ENCODE results near the gene TPMT. TPM values are rescaled to one million over a fixed set of nuclear protein-coding genes. Genes with fewer than 3 reads are reported as not detected.

TPMT gene
- total RNA-seq, 1 donor from 2014 or later = 13.6 TPM

DNA sequence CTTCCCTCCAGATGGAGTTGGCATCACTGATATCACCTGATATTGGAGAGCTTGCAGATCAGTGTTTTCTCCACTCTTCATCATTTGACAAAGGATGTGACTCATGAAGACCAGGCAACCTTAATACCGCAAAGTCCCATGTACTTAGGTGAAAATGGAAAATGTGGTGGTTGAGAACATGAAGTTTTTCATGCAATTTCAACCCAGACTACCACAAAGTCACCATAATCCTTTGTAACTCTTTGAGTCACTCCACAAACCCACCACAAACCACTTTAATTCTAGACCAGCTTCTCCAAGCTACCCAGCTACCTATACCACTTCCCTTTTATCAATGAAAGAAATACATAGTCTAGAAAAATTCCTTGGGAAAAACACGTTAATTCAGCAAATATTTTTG, 39.5 kb downstream of the TPMT start:
- ATAC-seq (no peak), DNase-seq (no peak)
- Histone ChIP-seq H3K4me1 (no peaks in the 10 kb centered on the region), H3K4me3 (no peak overlapping the region), H3K9me3 (no peaks in the 10 kb centered on the region), H3K27me3 (no peaks in the 10 kb centered on the region), H3K27ac (no peak overlapping the region), H3K36me3 (no peaks in the 10 kb centered on the region)
- no peak for TF ChIP-seq CTCF (IDR thresholded peaks at IDR 0.05)
- intact Hi-C loops (cut with DNase I) = no loop called here

GRCh38 chr6:18110162-18110561, 44.7 kb downstream of the TPMT start:
- Histone ChIP-seq H3K9me3 (peaks cover 8% of the 10 kb centered on the region), H3K4me1 (no peaks in the 10 kb centered on the region), H3K27ac (no peak overlapping the region), H3K36me3 (no peaks in the 10 kb centered on the region), H3K27me3 (no peaks in the 10 kb centered on the region), H3K4me3 (no peak overlapping the region)
- ATAC-seq (no peak), DNase-seq (no peak)
- no peak for TF ChIP-seq CTCF (IDR thresholded peaks at IDR 0.05)
- intact Hi-C loops (cut with DNase I) = no loop called here

DNA sequence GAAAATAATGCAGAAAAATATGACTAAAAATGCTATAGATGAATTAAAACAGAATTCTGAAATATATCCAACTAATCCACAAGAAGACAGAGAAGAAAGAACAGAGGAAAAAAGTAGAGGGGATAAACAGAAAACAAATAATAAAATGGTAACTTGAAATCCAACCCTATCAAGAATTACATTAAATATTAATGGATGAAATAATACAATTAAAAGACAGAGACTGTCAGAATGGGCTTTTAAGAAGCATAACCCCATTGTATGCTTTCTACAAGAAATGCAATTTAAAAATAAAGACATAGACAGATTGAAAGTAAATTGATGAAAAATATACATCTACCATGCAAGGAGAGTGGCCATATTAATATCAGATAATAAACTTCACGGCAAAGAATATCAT, 47.8 kb downstream of the TPMT start:
- DNase-seq (no peak), ATAC-seq (no peak)
- no peak for TF ChIP-seq CTCF (IDR thresholded peaks at IDR 0.05)
- Histone ChIP-seq H3K36me3 (no peaks in the 10 kb centered on the region), H3K4me3 (no peak overlapping the region), H3K4me1 (no peaks in the 10 kb centered on the region), H3K9me3 (peaks cover 8% of the 10 kb centered on the region), H3K27ac (no peak overlapping the region), H3K27me3 (no peaks in the 10 kb centered on the region)
- intact Hi-C loops (cut with DNase I) = no loop called here

DNA sequence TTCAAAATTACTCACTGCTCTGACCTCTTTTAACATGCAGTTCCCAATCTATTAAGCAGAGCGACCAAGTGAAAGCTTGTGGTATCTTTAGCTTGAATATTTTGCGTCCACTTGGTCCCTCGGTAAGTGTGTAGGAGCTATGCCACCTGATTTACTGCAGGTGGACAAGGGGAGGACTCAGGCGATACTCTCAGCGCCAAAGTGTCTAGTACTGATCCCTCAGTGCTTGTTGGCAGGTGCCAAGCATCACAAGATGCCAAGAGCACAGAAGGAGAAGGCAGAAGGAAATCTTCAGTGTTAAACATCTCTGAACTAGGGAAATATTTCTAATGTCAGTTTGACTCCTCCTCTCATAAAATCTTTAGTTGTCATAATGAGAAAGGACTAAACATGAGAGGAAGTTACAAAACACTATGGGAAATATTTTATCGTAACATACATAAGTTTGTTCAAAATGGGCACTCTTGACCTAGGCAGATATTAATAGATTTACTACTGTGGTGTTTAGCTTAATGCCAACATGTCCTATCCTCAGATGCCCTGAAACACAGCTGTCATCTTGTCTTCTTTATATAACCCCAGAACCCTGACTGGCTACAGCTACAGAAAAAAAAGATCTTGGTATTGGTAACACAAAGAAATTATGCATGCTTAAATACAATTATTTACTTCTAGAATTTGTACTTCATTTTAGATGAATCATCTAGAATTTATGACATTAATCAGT, 51.9 kb downstream of the TPMT start:
- TF ChIP-seq CTCF (IDR thresholded peaks at IDR 0.05) = no peak
- H3K27me3 ChIP-seq = no peaks in the 10 kb centered on the region
- no peak overlapping the region for H3K4me3 ChIP-seq
- H3K4me1 ChIP-seq = no peaks in the 10 kb centered on the region
- intact Hi-C loops (cut with DNase I) = no loop called here
- H3K9me3 ChIP-seq = peaks cover 8% of the 10 kb centered on the region
- DNase-seq (no peak), ATAC-seq (no peak)
- H3K27ac ChIP-seq = no peak overlapping the region
- no peaks in the 10 kb centered on the region for H3K36me3 ChIP-seq

GRCh38 chr6:18101873-18102272, 53.0 kb downstream of the TPMT start:
- Histone ChIP-seq H3K9me3 (no peaks in the 10 kb centered on the region), H3K27ac (no peak overlapping the region), H3K36me3 (no peaks in the 10 kb centered on the region), H3K4me1 (no peaks in the 10 kb centered on the region), H3K27me3 (no peaks in the 10 kb centered on the region), H3K4me3 (no peak overlapping the region)
- no peak for ATAC-seq
- DNase-seq = no peak
- no peak for TF ChIP-seq CTCF (IDR thresholded peaks at IDR 0.05)
- intact Hi-C loops (cut with DNase I) = no loop called here

DNA sequence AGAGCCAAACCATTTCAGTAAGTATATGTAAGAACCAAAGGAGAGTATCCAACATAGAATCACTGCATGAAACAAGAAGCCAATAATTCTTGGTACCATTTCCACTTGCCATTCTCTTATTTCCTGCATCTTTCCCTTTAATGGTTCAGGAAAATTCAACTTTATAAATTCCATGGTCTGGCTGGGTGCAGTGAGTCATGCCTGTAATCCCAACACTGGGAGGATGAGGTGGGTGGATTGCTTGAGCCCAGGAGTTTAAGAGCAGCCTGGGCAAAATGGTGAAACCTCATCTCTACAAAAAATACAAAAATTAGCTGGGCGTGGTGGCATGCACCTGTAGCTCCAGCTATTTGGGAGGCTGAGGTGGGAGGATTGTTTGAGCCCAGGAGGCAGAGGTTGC, 53.6 kb downstream of the TPMT start:
- Histone ChIP-seq H3K4me3 (no peak overlapping the region), H3K9me3 (no peaks in the 10 kb centered on the region), H3K36me3 (no peaks in the 10 kb centered on the region), H3K4me1 (no peaks in the 10 kb centered on the region), H3K27ac (no peak overlapping the region), H3K27me3 (no peaks in the 10 kb centered on the region)
- TF ChIP-seq CTCF (IDR thresholded peaks at IDR 0.05) = no peak
- DNase-seq (no peak), ATAC-seq (no peak)
- intact Hi-C loops (cut with DNase I) = no loop called here

All from upper lobe of right lung (tissue), 1 donor.